Cerebellar nuclear complex (tissue), 1 donor: ENCODE measurements around the gene ATG7.
A peak's percentile ranks its signal among the peaks of the same experiment; 100 is the strongest.

Experiments
- DNase-seq, 2 experiments: peaks; one replicate each; lab custom pipeline; 2025; lab: John Stamatoyannopoulos, UW

Gene ATG7, protein sequence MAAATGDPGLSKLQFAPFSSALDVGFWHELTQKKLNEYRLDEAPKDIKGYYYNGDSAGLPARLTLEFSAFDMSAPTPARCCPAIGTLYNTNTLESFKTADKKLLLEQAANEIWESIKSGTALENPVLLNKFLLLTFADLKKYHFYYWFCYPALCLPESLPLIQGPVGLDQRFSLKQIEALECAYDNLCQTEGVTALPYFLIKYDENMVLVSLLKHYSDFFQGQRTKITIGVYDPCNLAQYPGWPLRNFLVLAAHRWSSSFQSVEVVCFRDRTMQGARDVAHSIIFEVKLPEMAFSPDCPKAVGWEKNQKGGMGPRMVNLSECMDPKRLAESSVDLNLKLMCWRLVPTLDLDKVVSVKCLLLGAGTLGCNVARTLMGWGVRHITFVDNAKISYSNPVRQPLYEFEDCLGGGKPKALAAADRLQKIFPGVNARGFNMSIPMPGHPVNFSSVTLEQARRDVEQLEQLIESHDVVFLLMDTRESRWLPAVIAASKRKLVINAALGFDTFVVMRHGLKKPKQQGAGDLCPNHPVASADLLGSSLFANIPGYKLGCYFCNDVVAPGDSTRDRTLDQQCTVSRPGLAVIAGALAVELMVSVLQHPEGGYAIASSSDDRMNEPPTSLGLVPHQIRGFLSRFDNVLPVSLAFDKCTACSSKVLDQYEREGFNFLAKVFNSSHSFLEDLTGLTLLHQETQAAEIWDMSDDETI

DNA sequence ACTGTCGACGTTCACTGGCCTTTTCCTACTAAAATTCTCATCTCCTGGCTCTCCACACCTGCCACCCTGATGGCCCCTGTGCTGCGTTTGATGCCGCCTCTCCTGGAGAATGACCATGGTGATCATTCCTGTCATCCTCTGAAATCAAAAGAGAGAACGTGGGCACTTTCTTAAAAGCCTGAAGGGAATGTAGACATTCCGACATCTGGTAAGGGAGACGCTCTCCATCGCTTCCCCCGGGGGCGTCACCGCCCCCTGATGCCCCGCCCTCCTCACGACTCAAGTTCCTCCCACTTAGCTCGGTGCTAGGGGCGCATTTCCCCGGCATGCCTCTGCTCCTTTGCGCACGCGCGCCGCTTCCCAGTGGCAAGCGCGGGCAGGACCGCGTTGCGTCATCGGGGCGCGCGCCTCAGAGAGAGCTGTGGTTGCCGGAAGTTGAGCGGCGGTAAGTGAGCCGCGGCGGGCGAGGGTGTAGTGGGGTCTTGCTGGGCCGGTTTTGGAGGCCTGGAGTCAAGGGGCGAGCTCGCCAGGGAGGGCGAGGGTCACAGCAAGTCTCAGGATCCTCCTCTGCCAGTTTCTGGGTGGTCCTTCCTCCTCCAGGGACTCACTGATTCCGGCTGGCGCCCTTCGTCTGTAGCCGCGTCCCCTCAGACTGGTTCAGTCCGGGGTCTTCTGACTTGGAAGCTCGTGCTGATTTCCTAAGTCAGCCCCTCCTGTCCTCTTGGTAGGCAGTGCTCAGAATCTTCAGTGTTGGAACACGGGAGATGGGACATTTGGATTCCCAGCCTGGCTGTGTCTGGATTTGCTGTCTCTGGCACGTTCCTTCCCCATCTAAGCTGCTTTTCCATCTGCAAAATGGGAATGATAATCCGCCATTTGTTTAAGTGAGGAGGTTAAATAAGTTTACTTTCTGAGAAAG lies at the start of gene ATG7:
ATG7 (plus strand) TSS at position 412 of the 919 bp plus-strand sequence. CDS start 26,299 bp downstream, outside the sequence.
- DNase-seq, result peak; percentile 37 to 82

DNA sequence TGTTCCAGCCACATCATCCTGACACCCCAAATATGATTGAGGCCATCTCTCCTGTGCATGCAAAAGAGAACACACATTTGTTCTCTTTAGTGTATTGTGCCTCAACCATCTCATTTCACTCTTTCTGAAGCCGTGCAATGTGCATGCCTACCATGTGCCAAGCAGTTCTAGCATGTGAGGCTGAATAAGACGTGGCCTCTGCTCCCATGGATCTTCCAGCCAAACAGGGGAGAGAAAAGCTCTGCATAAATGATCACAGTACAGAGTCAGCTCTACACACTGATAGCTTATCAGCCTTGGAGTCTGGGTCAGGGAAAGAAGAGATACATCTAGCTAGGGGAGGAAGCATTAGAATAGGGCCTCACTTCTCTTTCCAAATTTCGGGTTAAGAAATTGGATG lies 48.2 kb upstream of the ATG7 start:
- no peak for DNase-seq

DNA sequence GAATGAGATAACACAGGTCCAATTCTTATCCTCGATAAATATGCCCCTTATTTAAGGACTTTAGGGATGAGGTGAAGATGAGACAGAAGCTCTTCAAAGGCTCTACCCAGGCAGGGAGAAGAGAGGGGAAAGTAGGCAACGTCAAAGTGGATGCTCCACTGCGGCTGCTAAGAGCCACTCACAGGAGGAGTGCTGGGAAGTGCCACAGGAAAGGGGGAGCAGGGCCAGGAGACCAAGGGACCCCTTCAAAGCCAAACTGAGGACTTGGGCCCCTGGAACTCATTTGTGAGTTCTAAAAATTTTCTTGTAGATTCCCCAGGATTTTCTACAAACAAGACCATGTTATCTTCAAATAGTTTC lies 47.3 kb upstream of the ATG7 start:
- no peak for DNase-seq

DNA sequence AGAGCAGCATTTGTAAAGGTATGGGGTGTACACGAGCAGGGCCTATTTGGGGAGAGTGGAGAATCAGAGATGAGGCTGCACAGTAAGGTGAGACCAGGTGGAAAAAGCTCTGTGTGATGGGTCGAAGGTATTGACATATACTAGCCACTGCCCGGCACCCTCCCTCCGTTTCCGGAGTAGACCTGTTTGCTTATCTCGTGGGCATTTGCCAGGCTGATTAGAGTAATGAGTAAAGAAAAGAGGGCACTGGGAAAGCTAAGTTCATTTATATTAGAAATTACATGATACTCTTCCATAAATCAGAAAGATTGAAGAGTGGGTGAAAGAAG lies 46.2 kb upstream of the ATG7 start:
- no peak for DNase-seq

DNA sequence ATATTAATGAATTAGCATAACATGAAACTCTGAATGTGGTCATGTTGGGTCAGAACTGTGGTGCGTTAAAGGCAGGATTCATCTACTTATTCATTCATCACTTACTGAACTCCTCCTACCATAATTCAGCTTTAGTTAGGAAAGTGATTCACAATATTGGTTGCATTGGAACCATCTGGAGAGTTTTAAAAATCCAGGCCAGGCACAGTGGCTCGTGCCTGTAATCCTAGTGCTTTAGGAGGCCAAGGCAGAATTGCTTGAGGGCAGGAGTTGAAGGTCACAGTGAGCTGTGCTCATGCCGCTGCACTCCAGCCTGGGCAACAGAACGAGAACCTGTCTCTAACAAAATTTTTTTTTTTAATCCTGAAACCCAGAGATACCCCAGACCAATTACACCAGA lies 44.2 kb upstream of the ATG7 start:
- no peak for DNase-seq

DNA sequence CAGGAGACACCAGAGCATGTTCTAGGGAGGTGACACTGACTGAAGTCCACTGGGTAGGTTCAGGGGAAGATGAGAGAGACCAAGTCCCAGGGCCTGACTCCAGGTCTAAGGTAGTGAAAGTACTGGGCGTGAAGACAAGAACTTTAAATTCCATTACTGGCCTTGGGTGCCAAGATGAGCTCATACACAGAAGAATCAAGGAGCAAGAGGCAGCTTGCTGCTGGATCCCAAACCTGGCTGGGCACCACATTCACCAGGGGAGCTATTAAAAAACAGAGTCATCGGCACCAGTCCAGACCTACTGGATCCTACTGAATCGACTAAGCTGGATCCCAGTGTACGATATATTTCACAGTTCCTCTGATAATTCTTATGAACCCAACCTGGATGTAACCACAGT lies 42.1 kb upstream of the ATG7 start:
- DNase-seq, result no peak

DNA sequence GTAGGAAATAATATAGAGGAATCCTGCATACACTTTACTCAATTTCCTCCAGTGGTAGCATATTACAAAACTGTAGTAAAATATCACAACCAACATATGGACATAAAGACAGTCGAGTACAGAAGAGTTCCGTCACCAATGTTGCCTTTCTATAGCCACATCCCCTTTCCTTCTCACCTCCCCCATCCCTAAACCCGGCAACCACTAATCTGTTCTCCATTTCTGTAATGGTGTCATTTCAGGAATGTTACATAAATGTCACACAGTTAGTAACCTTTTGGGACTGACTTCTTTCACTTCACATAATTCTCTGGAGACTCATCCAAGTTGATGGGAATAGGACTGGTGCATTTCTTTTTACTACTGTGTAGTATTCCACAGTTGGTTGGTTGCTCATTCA lies 41.4 kb upstream of the ATG7 start:
- no peak for DNase-seq

DNA sequence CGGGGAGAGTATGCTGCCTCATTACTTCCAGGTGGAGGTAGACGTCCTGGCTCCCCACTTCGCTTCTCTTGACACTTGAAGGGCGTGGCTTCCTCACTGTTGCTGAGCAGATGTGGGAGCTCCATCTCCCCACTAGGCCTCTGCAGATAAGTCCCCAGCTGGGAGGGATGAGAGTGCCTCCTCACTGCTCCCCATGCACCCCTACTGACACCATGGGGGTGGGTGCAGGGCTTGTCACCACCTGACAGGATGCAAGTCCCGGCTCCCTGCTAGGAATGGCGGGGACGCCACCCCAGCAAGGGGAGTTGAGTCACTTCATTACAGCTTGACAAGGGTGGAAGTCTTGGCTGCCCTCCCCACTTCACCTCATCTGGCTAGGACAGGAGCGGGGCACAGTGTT lies 36.8 kb upstream of the ATG7 start:
- DNase-seq, result no peak

DNA sequence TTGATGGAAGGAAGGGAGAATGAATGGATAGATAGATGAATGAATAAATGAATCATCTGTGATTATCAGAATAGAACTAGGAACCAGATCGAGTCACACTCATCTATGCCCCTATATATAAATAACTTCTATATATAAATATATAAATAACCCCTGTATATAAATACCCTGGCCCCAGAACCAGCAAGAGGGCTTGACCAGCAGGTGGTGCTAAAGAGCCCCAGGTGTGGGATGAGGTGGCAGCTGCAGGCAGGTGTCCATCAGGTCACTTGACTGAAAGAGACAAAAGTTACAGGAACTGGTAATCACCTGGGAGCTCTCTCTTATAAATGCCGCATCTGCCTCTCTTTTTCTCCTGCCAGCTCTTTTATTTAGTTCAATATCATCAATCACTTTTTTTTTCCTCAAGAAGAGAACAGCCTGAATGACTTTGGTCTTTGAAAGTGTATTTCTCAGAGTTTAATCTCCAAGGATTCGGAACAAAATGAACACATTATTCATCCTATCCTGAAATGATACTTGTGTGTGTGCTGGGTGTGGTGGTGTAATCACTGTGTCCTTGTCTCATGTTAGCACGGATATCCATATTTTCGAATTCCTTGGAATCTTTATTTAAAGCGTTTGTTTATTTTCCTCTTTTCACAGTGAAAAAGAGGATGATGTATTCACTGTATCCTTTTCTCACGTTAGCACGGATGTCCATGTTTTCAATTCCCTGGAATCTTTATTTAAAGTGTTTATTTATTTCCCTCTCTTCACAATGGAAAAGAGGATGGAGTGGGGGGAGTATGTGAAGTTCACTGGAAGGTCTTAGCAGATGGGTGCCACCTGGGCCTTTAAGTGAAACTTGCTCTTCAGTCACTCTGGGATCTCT lies 35.4 kb upstream of the ATG7 start:
- DNase-seq, result no peak

DNA sequence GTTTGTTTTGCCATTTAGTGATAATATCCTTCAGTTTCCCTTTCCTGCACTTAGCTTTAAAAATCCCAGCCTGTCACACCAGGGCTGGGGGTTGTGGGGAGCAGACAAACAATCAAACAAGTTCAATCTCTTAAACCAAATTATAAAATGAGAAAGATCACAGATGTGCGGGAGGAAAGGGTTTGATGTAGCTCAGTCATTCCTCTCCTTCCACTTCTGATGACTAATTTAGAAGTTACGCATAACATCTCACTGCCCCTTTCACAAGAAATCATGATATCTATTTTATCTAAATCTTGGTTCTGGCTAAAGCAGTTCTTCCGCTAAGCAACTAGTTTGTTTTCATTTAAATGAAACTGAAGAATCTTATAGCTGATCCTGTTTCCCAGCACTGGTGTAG lies 34.1 kb upstream of the ATG7 start:
- no peak for DNase-seq

DNA sequence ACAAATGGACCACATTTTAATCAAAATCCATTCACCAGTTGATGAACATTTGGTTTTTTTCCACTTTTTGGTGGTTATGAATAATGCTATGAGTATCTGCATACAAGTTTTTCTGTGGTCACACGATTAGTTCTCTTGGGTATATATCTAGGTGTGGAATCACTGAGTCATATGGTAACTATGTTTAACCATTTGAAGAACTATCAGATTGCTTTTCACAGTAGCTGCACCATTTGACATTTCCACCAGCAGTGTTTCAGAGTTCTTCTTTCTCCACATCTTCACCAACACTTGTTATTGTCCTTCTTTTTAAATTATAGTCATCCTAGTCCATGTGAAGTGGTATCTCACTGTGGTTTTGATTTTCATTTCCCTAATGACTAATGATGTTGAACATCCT lies 33.3 kb upstream of the ATG7 start:
- no peak for DNase-seq

DNA sequence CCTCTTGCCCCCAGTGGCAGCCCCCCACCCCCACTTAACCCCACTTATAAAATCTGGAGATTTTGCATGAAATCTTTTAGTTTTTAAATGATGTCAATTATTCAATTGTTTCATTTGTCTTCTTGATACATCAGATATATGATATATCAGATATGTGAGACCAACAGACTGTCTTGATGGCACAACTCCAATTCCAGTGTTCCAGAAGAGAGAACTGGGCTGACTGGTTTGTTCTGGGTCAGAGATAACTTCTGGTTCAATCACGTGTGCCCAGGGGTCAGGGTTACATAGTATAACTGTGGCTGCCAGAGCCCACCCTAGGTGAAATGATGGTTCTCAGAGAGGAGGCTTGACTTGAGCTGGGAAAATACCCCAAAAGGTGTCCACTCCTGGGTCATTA lies 32.4 kb upstream of the ATG7 start:
- DNase-seq, result no peak

DNA sequence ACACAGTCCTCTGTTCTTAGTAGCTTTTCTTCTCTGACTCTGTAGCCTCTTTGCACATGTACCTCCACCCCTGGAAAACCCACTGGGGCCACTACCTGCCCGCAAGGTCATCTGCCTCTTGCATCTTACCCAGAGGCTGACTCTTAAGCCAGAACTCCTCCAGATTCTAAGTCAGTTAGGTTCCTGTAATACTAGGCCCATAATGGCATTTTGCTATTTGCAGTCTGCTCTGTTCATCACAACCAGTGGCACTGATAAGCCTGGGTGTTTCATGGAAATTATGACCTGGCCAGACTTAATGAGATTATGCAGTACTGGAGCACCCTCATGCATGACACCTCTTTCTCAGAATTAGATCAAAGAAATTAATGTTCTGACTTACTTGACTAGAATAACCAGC lies 31.7 kb upstream of the ATG7 start:
- no peak for DNase-seq

DNA sequence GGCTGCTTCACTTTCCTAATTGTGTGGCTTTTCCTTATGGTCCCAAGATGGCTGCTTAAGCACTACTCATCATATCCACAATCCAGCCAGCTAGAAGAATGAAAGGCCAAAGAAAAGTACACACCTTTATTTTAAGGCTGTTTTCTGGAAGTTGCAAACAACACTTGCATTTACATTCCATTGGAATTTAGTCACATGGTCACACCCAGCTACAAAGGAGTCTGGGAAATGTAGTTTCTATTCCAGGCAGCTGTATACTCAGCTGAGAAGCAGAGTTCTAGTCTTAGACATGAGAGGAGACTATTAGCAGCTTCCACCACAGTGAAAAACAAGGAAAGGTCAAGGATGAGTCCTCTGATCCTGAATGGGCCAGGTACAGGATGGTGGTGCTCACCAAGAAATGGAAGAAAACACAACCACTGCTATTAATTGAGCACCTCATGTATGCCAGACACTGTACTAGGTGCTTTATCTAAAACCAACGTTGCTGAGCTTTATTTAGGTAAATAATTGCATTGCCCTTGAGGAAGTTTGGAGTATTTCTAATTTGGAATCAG lies 28.0 kb upstream of the ATG7 start:
- DNase-seq, result no peak

DNA sequence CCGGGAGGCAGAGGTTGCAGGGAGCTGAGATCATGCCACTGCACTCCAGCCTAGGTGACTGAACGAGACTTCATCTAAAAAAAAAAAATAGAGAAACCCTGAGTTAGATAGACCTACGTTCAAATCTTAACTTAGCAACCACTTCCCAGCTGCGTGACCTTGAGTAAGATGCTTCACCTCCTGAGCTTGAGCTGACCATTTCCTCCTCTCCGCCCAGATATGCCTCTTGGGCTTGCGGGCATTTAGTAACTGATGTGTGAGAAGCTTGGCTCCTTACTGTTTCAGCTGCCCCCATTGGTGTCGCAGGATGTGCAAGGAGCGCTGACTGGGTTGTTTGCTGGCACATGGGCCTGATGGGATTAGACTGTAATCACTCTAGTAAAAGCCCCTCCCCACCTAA lies 26.9 kb upstream of the ATG7 start:
- no peak for DNase-seq

DNA sequence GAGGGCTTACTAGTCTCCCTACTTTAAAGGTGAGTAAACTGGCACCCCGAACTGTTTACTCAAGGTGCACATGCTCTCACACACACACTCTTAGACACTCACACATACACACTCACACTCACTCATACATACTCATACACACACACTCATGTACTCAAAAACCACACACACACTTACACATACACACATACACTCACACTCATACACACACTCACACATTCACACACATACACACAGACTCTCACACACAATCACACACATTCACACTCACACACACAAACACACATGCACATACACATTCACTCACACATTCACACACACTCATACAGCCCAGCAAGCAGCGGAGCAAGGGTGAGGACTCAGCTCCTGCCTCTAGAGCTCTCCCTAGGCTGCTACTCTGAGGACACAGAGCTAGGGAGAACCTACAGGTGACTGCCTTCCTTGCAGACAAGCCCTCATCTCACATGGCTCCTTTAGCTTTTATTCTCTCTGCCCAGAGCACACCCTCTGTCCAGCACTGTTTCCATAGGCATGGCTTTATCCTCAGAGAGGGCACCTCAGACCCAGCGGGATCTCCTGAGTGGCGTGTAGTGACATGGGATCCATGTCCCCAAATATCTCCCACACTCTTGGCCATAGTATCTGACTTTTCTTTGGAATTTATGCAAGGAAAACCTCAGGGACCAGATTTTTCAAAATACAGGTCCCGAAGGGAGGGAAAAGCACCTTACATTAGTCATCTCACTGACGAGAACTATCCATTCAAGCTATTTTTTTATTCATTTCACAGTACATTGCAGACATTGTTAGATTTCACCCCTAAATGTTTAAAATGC lies 26.2 kb upstream of the ATG7 start:
- DNase-seq, result no peak

DNA sequence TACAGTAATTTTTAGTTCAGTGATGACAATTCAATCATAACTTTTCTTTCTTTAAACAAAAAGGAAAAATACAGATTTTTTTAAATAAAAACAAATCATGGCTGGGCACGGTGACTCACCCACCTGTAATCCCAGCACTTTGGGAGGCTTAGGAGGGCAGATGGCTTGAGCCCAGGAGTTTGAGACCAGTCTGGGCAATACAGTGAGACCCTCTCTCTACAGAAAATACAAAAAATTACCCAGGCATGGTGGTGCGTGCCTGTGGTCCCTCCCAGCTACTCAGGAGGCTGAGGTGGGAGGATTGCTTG lies 25.6 kb upstream of the ATG7 start:
- no peak for DNase-seq

DNA sequence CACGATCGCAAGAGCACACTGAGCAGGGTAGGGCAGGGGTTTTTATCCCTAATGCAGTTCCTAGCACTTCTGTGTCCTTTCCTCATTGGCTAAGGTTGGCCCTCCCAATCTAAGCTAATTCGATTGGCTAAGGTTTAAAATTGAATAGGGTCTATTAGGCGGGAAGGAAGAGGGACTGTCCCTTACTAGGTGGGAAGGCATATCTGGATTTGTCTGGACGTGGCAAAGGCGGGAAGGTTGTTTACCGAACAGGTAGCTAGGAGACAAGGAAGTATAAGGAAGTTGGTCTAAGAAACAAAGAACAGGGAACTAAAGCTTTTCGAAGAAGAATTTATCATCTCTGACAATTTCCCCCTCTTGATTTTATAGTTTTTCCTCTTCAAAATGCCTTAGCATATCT lies 24.8 kb upstream of the ATG7 start:
- no peak for DNase-seq

DNA sequence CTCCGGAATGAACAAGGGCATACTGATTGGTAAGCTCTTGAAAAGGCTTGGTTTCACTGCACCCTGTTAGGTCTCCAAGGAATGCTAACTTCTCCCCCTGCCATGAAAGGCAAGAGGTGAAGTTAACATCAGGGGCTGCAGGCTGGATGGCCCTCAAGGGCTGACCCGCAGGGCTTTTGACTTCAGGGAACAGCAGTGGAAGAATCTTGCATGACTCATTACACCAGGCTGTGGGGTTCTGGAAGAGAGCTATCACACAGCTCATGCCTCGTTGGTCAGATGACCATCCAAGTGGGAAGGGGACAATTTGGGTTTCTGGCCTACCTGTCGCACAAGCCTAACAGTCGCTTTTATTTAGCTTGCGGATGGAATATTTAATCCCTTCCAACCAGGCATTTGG lies 23.6 kb upstream of the ATG7 start:
- DNase-seq, result no peak

DNA sequence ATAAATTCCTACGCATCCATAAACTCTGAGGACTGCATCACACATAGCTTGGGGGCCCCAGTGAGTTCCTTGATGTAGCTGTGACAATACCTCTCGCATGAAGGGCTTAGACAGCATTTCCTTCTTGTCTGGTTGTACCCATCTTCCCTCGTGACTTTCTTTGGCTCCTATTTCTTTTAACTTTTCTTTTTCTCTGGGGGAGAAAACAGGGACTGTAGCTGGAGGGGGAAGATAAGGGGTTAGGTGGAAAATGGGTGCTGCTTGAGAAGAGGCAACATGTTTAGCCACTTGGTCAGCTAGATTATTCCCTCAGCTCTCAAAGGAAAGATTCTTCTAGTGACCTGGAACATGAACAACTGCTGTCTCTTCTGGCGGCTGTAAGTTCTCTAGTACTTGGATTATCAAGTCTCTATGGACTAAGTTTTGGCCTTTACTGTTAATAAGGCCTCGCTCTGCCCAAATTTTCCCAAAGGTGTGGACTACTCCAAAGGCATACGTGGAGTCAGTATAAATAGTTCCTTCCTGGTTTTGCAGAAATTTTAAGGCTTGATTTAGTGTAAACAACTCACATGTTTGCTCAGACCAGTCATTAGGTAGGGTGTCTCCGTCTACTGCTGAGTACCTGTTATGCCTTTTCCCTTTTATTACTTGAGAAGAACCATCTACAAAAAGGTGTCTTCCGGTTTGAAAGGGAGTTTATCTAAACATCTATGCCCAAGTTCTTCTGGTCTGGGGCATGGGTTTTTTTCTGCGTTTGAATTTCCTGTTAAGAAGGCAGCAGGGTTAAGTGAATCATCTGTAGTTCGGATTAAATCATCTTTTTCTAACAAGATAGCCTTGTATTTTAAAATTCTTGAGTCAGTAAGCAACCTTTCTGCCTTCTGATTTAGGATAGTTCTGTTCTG lies 21.0 kb upstream of the ATG7 start:
- no peak for DNase-seq
